Omental fat pad (tissue), 4 donors: ENCODE measurements around the gene ZNF140. TPM values are rescaled to one million over a fixed set of nuclear protein-coding genes. Genes with fewer than 3 reads are reported as not detected.
A peak's percentile ranks its signal among the peaks of the same experiment; 100 is the strongest.

Experiments used
- ATAC-seq: fragments of 150-250 bp; one replicate; pipeline ENCODE4 v1.9.1; 2016; ENCODE audit warnings: mild to moderate bottlenecking, moderate library complexity; ENCODE audit not compliant: low FRiP score
- DNase-seq: peaks from one replicate; pipeline ENCODE4 v3.0.0-alpha.2; 2019; ENCODE audit warnings: low spot score
- total RNA-seq, 4 donors: library from RNA; depleted of rRNA; stranded (reverse); fragments of >200 nt; gene quantifications; one replicate each; pipeline ENCODE4 v1.1.0, GENCODE V29; 2016
- TF ChIP-seq, protein P1 (sequence below), 3 donors: fragments of 450-650 bp; IDR thresholded peaks; one replicate each; pipeline ENCODE4 v1.5.1; 2016 to 2017; ENCODE audit warnings: antibody characterized with exemption in 3 of 3, mild to moderate bottlenecking in 3 of 3, moderate library complexity in 2 of 3

Gene ZNF140
- total RNA-seq, 4 donors from 2014 or later: 12.3 to 21.4 (median 14.7) TPM

DNA sequence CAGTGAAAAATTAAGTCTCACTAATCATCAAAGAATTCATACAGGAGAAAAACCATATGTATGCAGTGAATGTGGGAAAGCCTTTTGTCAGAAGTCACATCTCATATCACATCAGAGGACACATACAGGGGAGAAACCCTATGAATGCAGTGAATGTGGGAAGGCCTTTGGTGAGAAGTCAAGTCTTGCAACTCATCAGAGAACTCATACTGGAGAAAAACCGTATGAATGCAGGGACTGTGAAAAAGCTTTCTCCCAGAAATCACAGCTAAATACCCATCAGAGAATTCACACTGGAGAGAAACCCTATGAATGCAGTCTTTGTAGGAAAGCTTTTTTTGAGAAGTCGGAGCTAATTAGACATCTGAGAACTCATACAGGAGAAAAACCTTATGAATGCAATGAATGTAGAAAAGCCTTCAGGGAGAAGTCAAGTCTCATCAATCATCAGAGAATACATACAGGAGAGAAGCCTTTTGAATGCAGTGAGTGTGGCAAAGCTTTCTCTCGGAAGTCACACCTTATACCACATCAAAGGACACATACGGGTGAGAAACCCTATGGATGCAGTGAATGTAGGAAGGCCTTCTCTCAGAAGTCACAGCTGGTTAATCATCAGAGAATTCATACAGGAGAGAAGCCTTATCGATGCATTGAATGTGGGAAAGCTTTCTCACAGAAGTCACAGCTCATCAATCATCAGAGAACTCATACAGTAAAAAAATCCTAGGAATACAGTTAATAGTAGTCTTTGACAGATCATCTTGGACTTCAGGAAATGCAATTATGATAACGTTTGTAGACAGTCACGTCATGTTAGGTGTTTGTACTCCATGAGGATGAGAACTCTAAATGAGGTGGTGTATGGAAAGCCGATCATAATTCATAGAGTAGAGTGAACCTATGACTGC lies 22.3 kb upstream of the ZNF140 start:
- ATAC-seq (no peak), DNase-seq (no peak)

DNA sequence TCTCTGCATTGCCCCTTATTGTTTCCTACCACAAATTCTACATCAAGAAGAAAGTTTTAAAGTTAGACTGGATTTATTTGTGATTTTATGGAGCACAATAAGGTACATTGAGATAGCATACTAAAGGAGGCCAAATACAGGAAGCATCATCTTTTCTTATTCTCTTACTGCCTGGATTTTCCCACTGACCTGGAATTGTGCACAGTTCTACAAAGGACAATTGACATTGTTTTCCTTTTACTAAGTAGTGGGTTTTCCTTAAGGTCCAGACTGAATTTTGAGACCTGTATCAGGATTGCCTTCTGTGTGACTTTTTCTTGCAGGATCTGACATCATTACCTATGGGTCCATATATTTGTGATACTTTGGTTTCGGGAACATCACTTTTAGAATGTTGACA lies 18.8 kb upstream of the ZNF140 start:
- ATAC-seq (no peak), DNase-seq (no peak)
- TF ChIP-seq, protein P1, sequence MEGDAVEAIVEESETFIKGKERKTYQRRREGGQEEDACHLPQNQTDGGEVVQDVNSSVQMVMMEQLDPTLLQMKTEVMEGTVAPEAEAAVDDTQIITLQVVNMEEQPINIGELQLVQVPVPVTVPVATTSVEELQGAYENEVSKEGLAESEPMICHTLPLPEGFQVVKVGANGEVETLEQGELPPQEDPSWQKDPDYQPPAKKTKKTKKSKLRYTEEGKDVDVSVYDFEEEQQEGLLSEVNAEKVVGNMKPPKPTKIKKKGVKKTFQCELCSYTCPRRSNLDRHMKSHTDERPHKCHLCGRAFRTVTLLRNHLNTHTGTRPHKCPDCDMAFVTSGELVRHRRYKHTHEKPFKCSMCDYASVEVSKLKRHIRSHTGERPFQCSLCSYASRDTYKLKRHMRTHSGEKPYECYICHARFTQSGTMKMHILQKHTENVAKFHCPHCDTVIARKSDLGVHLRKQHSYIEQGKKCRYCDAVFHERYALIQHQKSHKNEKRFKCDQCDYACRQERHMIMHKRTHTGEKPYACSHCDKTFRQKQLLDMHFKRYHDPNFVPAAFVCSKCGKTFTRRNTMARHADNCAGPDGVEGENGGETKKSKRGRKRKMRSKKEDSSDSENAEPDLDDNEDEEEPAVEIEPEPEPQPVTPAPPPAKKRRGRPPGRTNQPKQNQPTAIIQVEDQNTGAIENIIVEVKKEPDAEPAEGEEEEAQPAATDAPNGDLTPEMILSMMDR (IDR thresholded peaks at IDR 0.05): no peak

More for the DNA sequence above, 22.3 kb upstream of the ZNF140 start:
- TF ChIP-seq, protein P1 (IDR thresholded peaks at IDR 0.05): no peak

DNA sequence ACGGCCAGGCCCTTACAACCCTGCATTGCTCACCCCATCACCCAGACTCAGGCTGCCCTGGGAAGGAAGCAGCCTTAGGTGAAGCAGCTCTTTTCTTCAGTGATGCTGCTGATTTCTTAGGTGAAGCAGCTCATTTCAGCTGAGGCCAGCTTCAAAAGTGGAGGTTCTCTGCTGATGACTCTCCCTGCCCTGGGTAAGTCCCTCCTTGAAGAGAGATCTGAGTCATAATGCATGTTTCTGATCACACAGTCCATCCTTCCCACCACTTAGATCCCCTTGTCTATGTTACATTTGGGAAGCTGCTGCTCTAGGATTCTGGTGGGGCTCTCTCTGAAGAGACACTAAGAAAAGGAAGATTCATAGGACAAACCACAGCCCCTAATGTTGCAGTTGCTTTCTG lies 17.2 kb upstream of the ZNF140 start:
- no peak for DNase-seq
- TF ChIP-seq, protein P1 (IDR thresholded peaks at IDR 0.05): no peak
- ATAC-seq: no peak

DNA sequence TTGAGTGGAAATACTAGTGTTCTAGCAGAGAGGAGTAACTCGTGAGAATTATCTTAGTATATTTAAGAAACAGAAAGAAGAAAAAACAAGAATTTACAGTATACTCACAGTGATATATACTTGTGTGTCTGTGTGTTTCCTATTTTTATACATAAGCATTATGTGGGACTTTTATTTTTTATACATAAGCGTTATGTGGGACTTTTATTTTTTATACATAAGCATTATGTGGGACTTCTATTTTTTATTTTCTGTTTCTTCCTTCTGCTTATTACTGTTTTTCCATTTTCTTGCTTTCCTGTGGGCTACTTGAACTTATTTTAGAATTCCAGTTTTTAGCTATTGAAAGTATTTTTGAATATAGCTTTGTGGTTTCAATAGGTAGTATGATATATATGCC lies 6.9 kb upstream of the ZNF140 start:
- DNase-seq: no peak
- no peak for ATAC-seq
- TF ChIP-seq, protein P1 (IDR thresholded peaks at IDR 0.05): no peak

DNA sequence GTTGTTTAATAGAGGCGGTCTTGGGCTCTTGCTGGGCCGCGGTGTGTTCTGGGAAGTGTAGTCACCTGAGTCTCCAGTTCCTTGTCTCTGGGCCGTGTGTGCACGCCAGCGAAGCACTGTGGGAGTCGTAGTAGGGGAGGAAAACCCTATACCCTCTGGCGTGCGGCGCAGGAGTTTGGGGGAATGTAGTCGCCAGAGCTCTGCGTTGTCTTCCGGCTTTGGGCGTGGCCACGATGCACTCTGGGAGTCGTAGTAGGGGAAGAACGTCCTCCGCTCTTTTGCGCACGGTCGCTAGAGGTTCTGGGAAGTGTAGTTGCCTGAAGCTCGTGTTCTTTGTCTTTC lies 726 bp upstream of the ZNF140 start:
- TF ChIP-seq, protein P1 (IDR thresholded peaks at IDR 0.05): no peak
- DNase-seq (peak; percentile 81), ATAC-seq (peak; percentile 97)

DNA sequence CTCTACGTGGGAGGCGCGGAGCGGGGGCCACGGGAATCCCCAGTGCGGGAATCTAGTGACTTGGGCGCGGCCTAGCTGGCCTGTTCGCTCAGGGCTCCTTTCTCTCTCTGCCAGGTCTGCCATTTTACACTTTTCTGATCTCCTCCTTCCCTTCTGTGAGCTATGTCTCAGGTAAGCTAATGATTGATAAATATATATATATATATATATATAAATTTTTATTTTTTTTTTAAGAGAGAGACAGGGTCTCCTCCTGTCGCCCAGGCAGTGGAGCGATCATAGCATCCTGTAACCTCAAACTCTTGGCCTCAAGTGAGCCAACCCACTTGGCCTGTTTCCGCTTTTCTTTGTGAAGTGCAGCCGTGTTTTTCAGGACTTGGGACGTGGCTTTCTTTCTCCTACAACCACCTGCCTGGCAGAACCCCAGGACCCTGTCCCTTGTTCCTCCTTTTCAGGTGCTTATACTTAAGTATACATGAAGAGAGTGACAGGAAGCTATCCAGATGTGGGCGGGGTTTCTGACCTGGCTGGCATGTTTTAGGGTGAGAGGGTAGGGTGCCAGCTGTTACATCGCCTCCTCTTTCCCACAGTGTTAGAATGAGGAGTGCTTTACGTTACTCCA lies 547 bp downstream of the ZNF140 start:
- no peak for DNase-seq
- no peak for ATAC-seq

More for the DNA sequence above, 547 bp downstream of the ZNF140 start:
- TF ChIP-seq, protein P1 (IDR thresholded peaks at IDR 0.05): no peak
